ENCODE results near the gene SLC22A2.

Gene SLC22A2

DNA sequence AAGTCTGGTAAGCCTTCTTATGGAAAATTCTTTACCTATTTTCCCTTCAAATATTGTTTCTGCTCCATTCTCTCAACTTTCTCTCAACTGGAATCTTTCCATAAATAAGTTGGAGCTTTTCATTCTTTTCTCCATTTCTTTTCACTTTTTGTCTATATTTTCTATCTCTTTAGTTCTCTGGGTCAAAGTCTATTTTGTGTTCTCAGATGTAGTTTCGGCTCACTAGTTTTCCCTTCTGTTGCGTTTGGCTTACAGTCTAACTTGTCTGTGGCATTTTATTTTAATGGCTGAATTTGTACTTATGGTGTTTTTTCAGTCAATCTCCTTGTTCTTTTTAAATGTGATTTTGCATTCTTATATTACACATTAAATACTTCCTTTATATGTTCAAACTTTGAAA is 14.1 kb upstream of the SLC22A2 start:
- Histone ChIP-seq H3K23ac (ENCODE audit: low read depth, low read length, poor library complexity) (no peak overlapping the region), H2BK5ac (ENCODE audit: low read length) (no peak overlapping the region), H4K91ac (ENCODE audit: low read depth, low read length, poor library complexity) (no peak overlapping the region), H3K14ac (ENCODE audit: low read length) (no peak overlapping the region), H3K4me3 (ENCODE audit: low read length in 2 of 2) (no peak overlapping the region), H3K4me1 (ENCODE audit: control insufficient read depth in 2 of 2, insufficient read depth in 1 of 2, low read depth in 1 of 2, low read length in 2 of 2) (no peaks in the 10 kb centered on the region), H3K27ac (replicated peaks; ENCODE audit: low read length) (no peak overlapping the region), H2BK15ac (ENCODE audit: low read length) (no peak overlapping the region), H3K9me3 (replicated peaks in 1 of 2; ENCODE audit: control insufficient read depth in 2 of 2, insufficient read depth in 1 of 2, low read depth in 1 of 2, low read length in 2 of 2) (no peaks in the 10 kb centered on the region), H3K9ac (ENCODE audit: low read depth, low read length, poor library complexity) (no peak overlapping the region), H3K4me2 (ENCODE audit: insufficient read depth, low read length, poor library complexity, severe bottlenecking) (no peak overlapping the region), H4K8ac (ENCODE audit: low read depth, low read length) (no peak overlapping the region), H3K27me3 (ENCODE audit: control insufficient read depth in 3 of 3, insufficient read depth in 3 of 3, low read depth in 1 of 3, low read length in 3 of 3) (peaks cover 0 to 7% (median 0%) of the 10 kb centered on the region in 3 experiments), H3K79me1 (ENCODE audit: low read depth, low read length) (no peaks in the 10 kb centered on the region), H3K18ac (ENCODE audit: low read length) (no peak overlapping the region), H3K36me3 (replicated peaks in 1 of 2; ENCODE audit: control insufficient read depth in 2 of 2, insufficient read depth in 2 of 2, low read length in 2 of 2) (no peaks in the 10 kb centered on the region), H2BK120ac (ENCODE audit: low read depth, low read length) (no peak overlapping the region), H2AFZ (ENCODE audit: low read length) (no peak overlapping the region), H2AK5ac (ENCODE audit: low read depth, low read length) (no peak overlapping the region), H3K4ac (ENCODE audit: low read length) (no peak overlapping the region), H2BK12ac (ENCODE audit: low read length) (no peak overlapping the region)
- WGBS, 2 donors (ENCODE audit: extremely low coverage in 2 of 2, insufficient read length in 2 of 2, insufficient replicate concordance in 1 of 2) = no CpG with 5 or more reads among the region's 2 CpGs
- no peak for DNase-seq (ENCODE audit: low spot score)

GRCh38 chr6:160270347-160270746 is 11.7 kb upstream of the SLC22A2 start:
- H2BK12ac ChIP-seq (ENCODE audit: low read length) = no peak overlapping the region
- H3K4ac ChIP-seq (ENCODE audit: low read length) = no peak overlapping the region
- no peak overlapping the region for H3K27ac ChIP-seq (replicated peaks; ENCODE audit: low read length)
- DNase-seq (ENCODE audit: low spot score) = no peak
- no peak overlapping the region for H2BK120ac ChIP-seq (ENCODE audit: low read depth, low read length)
- H3K9me3 ChIP-seq (replicated peaks in 1 of 2; ENCODE audit: control insufficient read depth in 2 of 2, insufficient read depth in 1 of 2, low read depth in 1 of 2, low read length in 2 of 2) = no peaks in the 10 kb centered on the region
- no peak overlapping the region for H4K91ac ChIP-seq (ENCODE audit: low read depth, low read length, poor library complexity)
- peaks cover 0 to 3% (median 0%) of the 10 kb centered on the region in 3 experiments for H3K27me3 ChIP-seq (ENCODE audit: control insufficient read depth in 3 of 3, insufficient read depth in 3 of 3, low read depth in 1 of 3, low read length in 3 of 3)
- no peak overlapping the region for H3K23ac ChIP-seq (ENCODE audit: low read depth, low read length, poor library complexity)
- H3K9ac ChIP-seq (ENCODE audit: low read depth, low read length, poor library complexity) = no peak overlapping the region
- no peak overlapping the region for H3K4me3 ChIP-seq (ENCODE audit: low read length in 2 of 2)
- peak overlapping the region; percentile 32 for H3K18ac ChIP-seq (ENCODE audit: low read length)
- no peak overlapping the region for H2BK15ac ChIP-seq (ENCODE audit: low read length)
- no peak overlapping the region for H4K8ac ChIP-seq (ENCODE audit: low read depth, low read length)
- no peaks in the 10 kb centered on the region for H3K36me3 ChIP-seq (replicated peaks in 1 of 2; ENCODE audit: control insufficient read depth in 2 of 2, insufficient read depth in 2 of 2, low read length in 2 of 2)
- no peak overlapping the region for H2AFZ ChIP-seq (ENCODE audit: low read length)
- H3K4me1 ChIP-seq (ENCODE audit: control insufficient read depth in 2 of 2, insufficient read depth in 1 of 2, low read depth in 1 of 2, low read length in 2 of 2) = no peaks in the 10 kb centered on the region
- no CpG with 5 or more reads among the region's 6 CpGs for WGBS, 2 donors (ENCODE audit: extremely low coverage in 2 of 2, insufficient read length in 2 of 2, insufficient replicate concordance in 1 of 2)
- no peak overlapping the region for H2BK5ac ChIP-seq (ENCODE audit: low read length)
- H3K4me2 ChIP-seq (ENCODE audit: insufficient read depth, low read length, poor library complexity, severe bottlenecking) = no peak overlapping the region
- no peaks in the 10 kb centered on the region for H3K79me1 ChIP-seq (ENCODE audit: low read depth, low read length)
- H3K14ac ChIP-seq (ENCODE audit: low read length) = peak overlapping the region; percentile 39
- H2AK5ac ChIP-seq (ENCODE audit: low read depth, low read length) = no peak overlapping the region

- no peak for DNase-seq (ENCODE audit: low spot score)
- H2AFZ ChIP-seq (ENCODE audit: low read length) = no peak overlapping the region
- no peak overlapping the region for H3K4me2 ChIP-seq (ENCODE audit: insufficient read depth, low read length, poor library complexity, severe bottlenecking)
- no peak overlapping the region for H2BK120ac ChIP-seq (ENCODE audit: low read depth, low read length)
- H3K27ac ChIP-seq (replicated peaks; ENCODE audit: low read length) = no peak overlapping the region
- no peak overlapping the region for H3K4me3 ChIP-seq (ENCODE audit: low read length in 2 of 2)
- no peaks in the 10 kb centered on the region for H3K9me3 ChIP-seq (replicated peaks in 1 of 2; ENCODE audit: control insufficient read depth in 2 of 2, insufficient read depth in 1 of 2, low read depth in 1 of 2, low read length in 2 of 2)
- no CpG with 5 or more reads among the region's 3 CpGs for WGBS, 2 donors (ENCODE audit: extremely low coverage in 2 of 2, insufficient read length in 2 of 2, insufficient replicate concordance in 1 of 2)
- H2BK5ac ChIP-seq (ENCODE audit: low read length) = no peak overlapping the region
- H3K36me3 ChIP-seq (replicated peaks in 1 of 2; ENCODE audit: control insufficient read depth in 2 of 2, insufficient read depth in 2 of 2, low read length in 2 of 2) = no peaks in the 10 kb centered on the region
- H3K27me3 ChIP-seq (ENCODE audit: control insufficient read depth in 3 of 3, insufficient read depth in 3 of 3, low read depth in 1 of 3, low read length in 3 of 3) = peaks cover 0 to 3% (median 0%) of the 10 kb centered on the region in 3 experiments
- H3K23ac ChIP-seq (ENCODE audit: low read depth, low read length, poor library complexity) = no peak overlapping the region
- no peak overlapping the region for H3K9ac ChIP-seq (ENCODE audit: low read depth, low read length, poor library complexity)
- no peak overlapping the region for H2BK15ac ChIP-seq (ENCODE audit: low read length)
- H2AK5ac ChIP-seq (ENCODE audit: low read depth, low read length) = no peak overlapping the region
- no peak overlapping the region for H2BK12ac ChIP-seq (ENCODE audit: low read length)
- no peak overlapping the region for H4K91ac ChIP-seq (ENCODE audit: low read depth, low read length, poor library complexity)
- no peaks in the 10 kb centered on the region for H3K4me1 ChIP-seq (ENCODE audit: control insufficient read depth in 2 of 2, insufficient read depth in 1 of 2, low read depth in 1 of 2, low read length in 2 of 2)
- no peak overlapping the region for H3K4ac ChIP-seq (ENCODE audit: low read length)
- H3K79me1 ChIP-seq (ENCODE audit: low read depth, low read length) = no peaks in the 10 kb centered on the region
- H4K8ac ChIP-seq (ENCODE audit: low read depth, low read length) = no peak overlapping the region
- H3K18ac ChIP-seq (ENCODE audit: low read length) = no peak overlapping the region
- H3K14ac ChIP-seq (ENCODE audit: low read length) = no peak overlapping the region
Observed at GRCh38 chr6:160269771-160270170, 11.2 kb upstream of the SLC22A2 start.

- no peak overlapping the region for H3K4ac ChIP-seq (ENCODE audit: low read length)
- H3K4me1 ChIP-seq (ENCODE audit: control insufficient read depth in 2 of 2, insufficient read depth in 1 of 2, low read depth in 1 of 2, low read length in 2 of 2) = no peaks in the 10 kb centered on the region
- no peak overlapping the region for H3K27ac ChIP-seq (replicated peaks; ENCODE audit: low read length)
- H3K9me3 ChIP-seq (replicated peaks in 1 of 2; ENCODE audit: control insufficient read depth in 2 of 2, insufficient read depth in 1 of 2, low read depth in 1 of 2, low read length in 2 of 2) = no peaks in the 10 kb centered on the region
- no peak overlapping the region for H2AFZ ChIP-seq (ENCODE audit: low read length)
- H3K14ac ChIP-seq (ENCODE audit: low read length) = no peak overlapping the region
- H2BK15ac ChIP-seq (ENCODE audit: low read length) = no peak overlapping the region
- no peaks in the 10 kb centered on the region for H3K36me3 ChIP-seq (replicated peaks in 1 of 2; ENCODE audit: control insufficient read depth in 2 of 2, insufficient read depth in 2 of 2, low read length in 2 of 2)
- no peak overlapping the region for H3K4me2 ChIP-seq (ENCODE audit: insufficient read depth, low read length, poor library complexity, severe bottlenecking)
- H2BK120ac ChIP-seq (ENCODE audit: low read depth, low read length) = no peak overlapping the region
- no peaks in the 10 kb centered on the region for H3K79me1 ChIP-seq (ENCODE audit: low read depth, low read length)
- H4K91ac ChIP-seq (ENCODE audit: low read depth, low read length, poor library complexity) = no peak overlapping the region
- no CpG with 5 or more reads among the region's 4 CpGs for WGBS, 2 donors (ENCODE audit: extremely low coverage in 2 of 2, insufficient read length in 2 of 2, insufficient replicate concordance in 1 of 2)
- no peak overlapping the region for H3K18ac ChIP-seq (ENCODE audit: low read length)
- H3K23ac ChIP-seq (ENCODE audit: low read depth, low read length, poor library complexity) = no peak overlapping the region
- no peak overlapping the region for H3K9ac ChIP-seq (ENCODE audit: low read depth, low read length, poor library complexity)
- H2BK5ac ChIP-seq (ENCODE audit: low read length) = no peak overlapping the region
- H2BK12ac ChIP-seq (ENCODE audit: low read length) = no peak overlapping the region
- peaks cover 0 to 3% (median 0%) of the 10 kb centered on the region in 3 experiments for H3K27me3 ChIP-seq (ENCODE audit: control insufficient read depth in 3 of 3, insufficient read depth in 3 of 3, low read depth in 1 of 3, low read length in 3 of 3)
- H2AK5ac ChIP-seq (ENCODE audit: low read depth, low read length) = no peak overlapping the region
- H4K8ac ChIP-seq (ENCODE audit: low read depth, low read length) = no peak overlapping the region
- no peak for DNase-seq (ENCODE audit: low spot score)
- no peak overlapping the region for H3K4me3 ChIP-seq (ENCODE audit: low read length in 2 of 2)
Observed at GRCh38 chr6:160269023-160269521, 10.5 kb upstream of the SLC22A2 start.
